Type B pancreatic cell (in vitro differentiated cells): ENCODE results near the gene KCNG2. TPM values are rescaled to one million over a fixed set of nuclear protein-coding genes. Genes with fewer than 3 reads are reported as not detected.

Experiments used
- DNase-seq: peaks from one replicate; pipeline ENCODE4 v3.0.0; 2021; ENCODE audit warnings: mixed read lengths; ENCODE audit not compliant: unreplicated experiment; ENCODE audit errors: extremely low spot score
- H3K27ac Mint-ChIP-seq: 2 replicates; pipeline ENCODE4 v1.8.0; 2021; ENCODE audit warnings: mild to moderate bottlenecking, mixed read lengths
- H3K27me3 Mint-ChIP-seq: 2 replicates; pipeline ENCODE4 v1.8.0; 2021; ENCODE audit warnings: mixed read lengths
- H3K36me3 Mint-ChIP-seq: 2 replicates; pipeline ENCODE4 v1.8.0; 2021; ENCODE audit warnings: mixed read lengths
- H3K4me1 Mint-ChIP-seq: one replicate; pipeline ENCODE4 v1.8.0; 2021; ENCODE audit warnings: mixed read lengths; ENCODE audit not compliant: unreplicated experiment
- H3K4me3 Mint-ChIP-seq: 2 replicates; pipeline ENCODE4 v1.8.0; 2021; ENCODE audit warnings: mild to moderate bottlenecking, mixed read lengths
- H3K9me3 Mint-ChIP-seq: 2 replicates; pipeline ENCODE4 v1.8.0; 2021; ENCODE audit warnings: mixed read lengths
- CTCF ChIP-seq: fragments of 200-600 bp; sonication (generic); conservative IDR thresholded peaks from 2 replicates; pipeline ENCODE4 v1.5.0; 2021; ENCODE audit warnings: antibody characterized with exemption, mild to moderate bottlenecking
- total RNA-seq: library from RNA; stranded (reverse); gene quantifications from 2 replicates; pipeline ENCODE4 v1.2.1, GENCODE V29; 2021; ENCODE audit warnings: low replicate concordance

The KCNG2 gene
- total RNA-seq, 1 donor from 2014 or later: 0.29 TPM

- no peak for TF ChIP-seq CTCF
- Mint-ChIP-seq H3K27me3 (peaks cover 7% of the 10 kb centered on the region), H3K4me1 (peaks cover 4% of the 10 kb centered on the region), H3K36me3 (no peaks in the 10 kb centered on the region), H3K4me3 (no peak overlapping the region), H3K27ac (no peak overlapping the region), H3K9me3 (no peaks in the 10 kb centered on the region)
- DNase-seq: no peak
Observed at GRCh38 chr18:79870301-79871025, 72.7 kb downstream of the KCNG2 start.

DNA sequence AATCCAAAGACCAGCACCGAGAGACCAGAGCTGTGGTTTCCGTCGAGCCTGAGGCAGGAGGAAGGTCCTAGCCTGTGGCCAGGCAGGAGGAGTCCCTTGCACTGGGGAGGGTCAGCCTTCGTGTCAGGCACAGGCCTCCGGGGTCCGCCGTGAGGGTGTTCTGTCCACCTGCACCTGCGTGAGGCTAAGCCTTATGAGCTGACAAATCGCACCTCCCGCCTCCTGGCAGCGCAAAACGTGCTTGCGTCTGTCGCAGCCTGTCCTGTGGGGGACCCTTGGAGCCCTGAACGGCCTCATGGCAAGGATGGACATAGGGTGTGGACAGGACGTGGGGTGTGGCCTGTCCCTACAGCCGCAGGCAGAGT is 73.3 kb downstream of the KCNG2 start:
- DNase-seq: peak; percentile 65
- no peaks in the 10 kb centered on the region for H3K9me3 Mint-ChIP-seq
- H3K36me3 Mint-ChIP-seq: no peaks in the 10 kb centered on the region
- TF ChIP-seq CTCF: no peak
- peaks cover 4% of the 10 kb centered on the region for H3K4me1 Mint-ChIP-seq
- no peak overlapping the region for H3K27ac Mint-ChIP-seq
- no peak overlapping the region for H3K4me3 Mint-ChIP-seq
- H3K27me3 Mint-ChIP-seq: peaks cover 7% of the 10 kb centered on the region

GRCh38 chr18:79871481-79872091 is 73.8 kb downstream of the KCNG2 start:
- no peak overlapping the region for H3K27ac Mint-ChIP-seq
- no peak overlapping the region for H3K4me3 Mint-ChIP-seq
- TF ChIP-seq CTCF: no peak
- no peaks in the 10 kb centered on the region for H3K36me3 Mint-ChIP-seq
- peaks cover 4% of the 10 kb centered on the region for H3K4me1 Mint-ChIP-seq
- no peaks in the 10 kb centered on the region for H3K9me3 Mint-ChIP-seq
- DNase-seq: no peak
- H3K27me3 Mint-ChIP-seq: peaks cover 7% of the 10 kb centered on the region

DNA sequence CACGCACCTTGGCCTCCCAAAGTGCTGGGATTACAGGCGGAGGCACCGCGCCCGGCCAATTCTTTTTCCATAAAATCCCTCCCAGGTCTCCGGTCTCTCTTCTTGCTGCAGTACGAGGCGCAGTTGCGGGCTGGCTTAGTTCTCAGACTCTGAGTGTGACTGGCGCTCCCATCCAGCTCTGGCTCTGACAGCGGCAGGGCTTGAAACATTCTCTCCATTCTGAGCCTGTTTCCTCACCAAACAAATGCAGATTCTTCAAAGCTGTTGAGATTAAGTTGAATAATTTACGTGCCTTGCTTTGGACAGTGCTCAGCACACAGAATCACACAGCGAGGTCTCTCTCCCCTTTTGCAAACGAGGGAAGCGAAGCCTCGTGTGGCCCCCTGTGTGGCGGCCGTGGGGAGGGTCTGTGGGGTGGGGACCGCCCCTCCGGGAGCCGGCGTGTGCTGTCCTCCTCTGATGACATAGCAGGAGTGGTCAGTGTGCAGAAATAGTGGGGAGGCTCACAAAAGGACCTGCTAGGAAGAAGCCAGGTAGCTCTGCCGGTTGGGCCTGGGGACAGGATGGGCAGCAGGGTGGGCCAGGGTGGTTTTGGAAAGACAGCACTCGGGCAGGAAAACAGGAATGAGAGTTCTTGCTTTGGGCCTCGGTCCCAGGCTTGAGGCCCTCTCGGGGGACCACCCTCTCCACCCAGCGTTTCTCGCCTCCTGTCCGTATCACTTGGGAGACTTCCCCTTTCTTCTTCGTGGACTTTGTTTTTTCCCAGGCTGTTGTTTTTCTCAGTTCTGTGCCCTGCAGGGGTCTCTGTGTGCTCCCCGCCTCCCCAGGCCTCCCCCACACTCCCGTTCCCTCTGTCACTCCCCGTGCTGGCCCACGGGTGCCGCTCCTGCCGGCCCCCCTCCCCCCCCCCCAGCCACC is 75.0 kb downstream of the KCNG2 start:
- TF ChIP-seq CTCF: no peak
- DNase-seq: no peak
- peaks cover 4% of the 10 kb centered on the region for H3K4me1 Mint-ChIP-seq
- H3K4me3 Mint-ChIP-seq: no peak overlapping the region
- no peaks in the 10 kb centered on the region for H3K36me3 Mint-ChIP-seq
- H3K9me3 Mint-ChIP-seq: no peaks in the 10 kb centered on the region
- H3K27me3 Mint-ChIP-seq: peaks cover 11% of the 10 kb centered on the region
- no peak overlapping the region for H3K27ac Mint-ChIP-seq

DNA sequence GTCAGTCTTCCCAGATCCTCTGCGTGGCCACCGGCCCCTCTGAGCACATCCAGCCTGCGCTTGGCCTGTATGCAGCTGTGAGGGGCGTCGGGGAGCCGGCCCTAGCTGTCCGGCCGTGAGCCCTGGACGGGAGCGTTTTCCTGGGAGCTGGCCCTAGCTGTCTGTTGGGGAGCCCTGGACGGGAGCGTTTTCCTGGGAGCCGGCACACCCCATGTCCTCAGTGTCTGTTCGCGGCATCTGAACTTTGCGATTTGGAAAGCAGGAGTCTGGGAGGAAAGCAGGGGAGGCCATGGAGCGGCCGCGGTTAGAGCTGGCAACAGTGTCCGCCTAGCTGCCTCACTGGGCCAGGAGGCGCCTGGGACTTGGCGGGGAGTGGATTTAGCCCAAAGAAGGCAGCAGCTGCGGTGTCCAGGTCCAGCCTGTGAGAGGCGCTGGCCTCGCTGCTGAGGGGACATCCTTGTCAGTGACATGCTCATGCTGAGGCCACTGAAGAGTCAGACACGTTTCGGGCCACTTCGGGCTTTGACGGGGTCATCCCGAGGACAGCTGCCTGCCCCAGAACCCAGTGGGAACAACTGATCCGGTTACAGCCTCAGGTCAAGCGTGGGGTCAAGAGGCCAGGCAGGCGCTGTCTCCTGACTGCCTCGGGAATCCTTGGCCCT is 75.8 kb downstream of the KCNG2 start:
- no peaks in the 10 kb centered on the region for H3K36me3 Mint-ChIP-seq
- no peaks in the 10 kb centered on the region for H3K9me3 Mint-ChIP-seq
- H3K27ac Mint-ChIP-seq: no peak overlapping the region
- H3K27me3 Mint-ChIP-seq: peaks cover 11% of the 10 kb centered on the region
- H3K4me3 Mint-ChIP-seq: no peak overlapping the region
- H3K4me1 Mint-ChIP-seq: peaks cover 4% of the 10 kb centered on the region
- no peak for TF ChIP-seq CTCF
- no peak for DNase-seq
